ENCODE results near the gene MDK.

The MDK gene

GRCh38 chr11:46410021-46410420 lies 28.6 kb downstream of the MDK start:
- H3K4me1 ChIP-seq (ENCODE audit: control insufficient read depth, insufficient read depth, low read length), result no peaks in the 10 kb centered on the region
- no peak overlapping the region for H3K4me3 ChIP-seq (ENCODE audit: low read length in 2 of 2)
- no peaks in the 10 kb centered on the region for H3K27me3 ChIP-seq (ENCODE audit: control insufficient read depth in 1 of 2, insufficient read depth in 2 of 2, low read length in 2 of 2)
- H3K9me3 ChIP-seq (ENCODE audit: control insufficient read depth in 2 of 2, low read length in 2 of 2), result no peaks in the 10 kb centered on the region
- peaks cover 43 to 49% of the 10 kb centered on the region in 2 donors for H3K36me3 ChIP-seq (ENCODE audit: control insufficient read depth in 2 of 2, insufficient read depth in 2 of 2, low read length in 2 of 2)
- H3K9ac ChIP-seq (ENCODE audit: low read length in 2 of 2), result no peak overlapping the region
- H3K27ac ChIP-seq (ENCODE audit: low read length), result no peak overlapping the region

- Histone ChIP-seq H3K27me3 (ENCODE audit: control insufficient read depth in 1 of 2, insufficient read depth in 2 of 2, low read length in 2 of 2) (no peaks in the 10 kb centered on the region), H3K4me3 (ENCODE audit: low read length in 2 of 2) (no peak overlapping the region), H3K9ac (ENCODE audit: low read length in 2 of 2) (no peak overlapping the region), H3K9me3 (ENCODE audit: control insufficient read depth in 2 of 2, low read length in 2 of 2) (no peaks in the 10 kb centered on the region), H3K4me1 (ENCODE audit: control insufficient read depth, insufficient read depth, low read length) (no peaks in the 10 kb centered on the region), H3K27ac (ENCODE audit: low read length) (no peak overlapping the region), H3K36me3 (ENCODE audit: control insufficient read depth in 2 of 2, insufficient read depth in 2 of 2, low read length in 2 of 2) (peaks cover 41 to 51% of the 10 kb centered on the region in 2 donors)
Measured at GRCh38 chr11:46413760-46414465, 32.4 kb downstream of the MDK start.

GRCh38 chr11:46414466-46414796 lies 33.0 kb downstream of the MDK start:
- Histone ChIP-seq H3K27me3 (ENCODE audit: control insufficient read depth in 1 of 2, insufficient read depth in 2 of 2, low read length in 2 of 2) (no peaks in the 10 kb centered on the region), H3K4me1 (ENCODE audit: control insufficient read depth, insufficient read depth, low read length) (no peaks in the 10 kb centered on the region), H3K36me3 (ENCODE audit: control insufficient read depth in 2 of 2, insufficient read depth in 2 of 2, low read length in 2 of 2) (peaks cover 38 to 50% of the 10 kb centered on the region in 2 donors), H3K9me3 (ENCODE audit: control insufficient read depth in 2 of 2, low read length in 2 of 2) (no peaks in the 10 kb centered on the region), H3K4me3 (ENCODE audit: low read length in 2 of 2) (no peak overlapping the region), H3K9ac (ENCODE audit: low read length in 2 of 2) (no peak overlapping the region), H3K27ac (ENCODE audit: low read length) (no peak overlapping the region)

- Histone ChIP-seq H3K4me1 (ENCODE audit: control insufficient read depth, insufficient read depth, low read length) (no peaks in the 10 kb centered on the region), H3K36me3 (ENCODE audit: control insufficient read depth in 2 of 2, insufficient read depth in 2 of 2, low read length in 2 of 2) (peaks cover 34 to 46% of the 10 kb centered on the region in 2 donors), H3K27ac (ENCODE audit: low read length) (no peak overlapping the region), H3K4me3 (ENCODE audit: low read length in 2 of 2) (no peak overlapping the region), H3K9me3 (ENCODE audit: control insufficient read depth in 2 of 2, low read length in 2 of 2) (no peaks in the 10 kb centered on the region), H3K9ac (ENCODE audit: low read length in 2 of 2) (no peak overlapping the region), H3K27me3 (ENCODE audit: control insufficient read depth in 1 of 2, insufficient read depth in 2 of 2, low read length in 2 of 2) (no peaks in the 10 kb centered on the region)
Measured at GRCh38 chr11:46414879-46415278, 33.4 kb downstream of the MDK start.

- Histone ChIP-seq H3K9ac (ENCODE audit: low read length in 2 of 2) (no peak overlapping the region), H3K27ac (ENCODE audit: low read length) (no peak overlapping the region), H3K36me3 (ENCODE audit: control insufficient read depth in 2 of 2, insufficient read depth in 2 of 2, low read length in 2 of 2) (peaks cover 37 to 52% of the 10 kb centered on the region in 2 donors), H3K4me3 (ENCODE audit: low read length in 2 of 2) (no peak overlapping the region), H3K27me3 (ENCODE audit: control insufficient read depth in 1 of 2, insufficient read depth in 2 of 2, low read length in 2 of 2) (no peaks in the 10 kb centered on the region), H3K4me1 (ENCODE audit: control insufficient read depth, insufficient read depth, low read length) (no peaks in the 10 kb centered on the region), H3K9me3 (ENCODE audit: control insufficient read depth in 2 of 2, low read length in 2 of 2) (no peaks in the 10 kb centered on the region)
Measured at GRCh38 chr11:46417711-46418110, 36.2 kb downstream of the MDK start.

GRCh38 chr11:46418751-46419150 lies 37.3 kb downstream of the MDK start:
- Histone ChIP-seq H3K36me3 (ENCODE audit: control insufficient read depth in 2 of 2, insufficient read depth in 2 of 2, low read length in 2 of 2) (peaks cover 33 to 46% of the 10 kb centered on the region in 2 donors), H3K27me3 (ENCODE audit: control insufficient read depth in 1 of 2, insufficient read depth in 2 of 2, low read length in 2 of 2) (no peaks in the 10 kb centered on the region), H3K27ac (ENCODE audit: low read length) (no peak overlapping the region), H3K9me3 (ENCODE audit: control insufficient read depth in 2 of 2, low read length in 2 of 2) (no peaks in the 10 kb centered on the region), H3K9ac (ENCODE audit: low read length in 2 of 2) (no peak overlapping the region), H3K4me3 (ENCODE audit: low read length in 2 of 2) (no peak overlapping the region), H3K4me1 (ENCODE audit: control insufficient read depth, insufficient read depth, low read length) (no peaks in the 10 kb centered on the region)

GRCh38 chr11:46420513-46420912 lies 39.0 kb downstream of the MDK start:
- no peaks in the 10 kb centered on the region for H3K27me3 ChIP-seq (ENCODE audit: control insufficient read depth in 1 of 2, insufficient read depth in 2 of 2, low read length in 2 of 2)
- no peaks in the 10 kb centered on the region for H3K9me3 ChIP-seq (ENCODE audit: control insufficient read depth in 2 of 2, low read length in 2 of 2)
- H3K4me3 ChIP-seq (ENCODE audit: low read length in 2 of 2), result no peak overlapping the region
- no peak overlapping the region for H3K27ac ChIP-seq (ENCODE audit: low read length)
- H3K36me3 ChIP-seq (ENCODE audit: control insufficient read depth in 2 of 2, insufficient read depth in 2 of 2, low read length in 2 of 2), result peaks cover 17 to 31% of the 10 kb centered on the region in 2 donors
- H3K4me1 ChIP-seq (ENCODE audit: control insufficient read depth, insufficient read depth, low read length), result no peaks in the 10 kb centered on the region
- no peak overlapping the region for H3K9ac ChIP-seq (ENCODE audit: low read length in 2 of 2)

GRCh38 chr11:46421257-46421880 lies 39.9 kb downstream of the MDK start:
- Histone ChIP-seq H3K9ac (ENCODE audit: low read length in 2 of 2) (no peak overlapping the region), H3K36me3 (ENCODE audit: control insufficient read depth in 2 of 2, insufficient read depth in 2 of 2, low read length in 2 of 2) (peaks cover 12 to 25% of the 10 kb centered on the region in 2 donors), H3K4me1 (ENCODE audit: control insufficient read depth, insufficient read depth, low read length) (no peaks in the 10 kb centered on the region)

GRCh38 chr11:46422588-46422987 lies 41.1 kb downstream of the MDK start:
- no peak overlapping the region for H3K9ac ChIP-seq (ENCODE audit: low read length in 2 of 2)
- H3K9me3 ChIP-seq (ENCODE audit: control insufficient read depth in 2 of 2, low read length in 2 of 2), result no peaks in the 10 kb centered on the region
- H3K27me3 ChIP-seq (ENCODE audit: control insufficient read depth in 1 of 2, insufficient read depth in 2 of 2, low read length in 2 of 2), result no peaks in the 10 kb centered on the region
- no peaks in the 10 kb centered on the region for H3K4me1 ChIP-seq (ENCODE audit: control insufficient read depth, insufficient read depth, low read length)
- peaks cover 6 to 22% of the 10 kb centered on the region in 2 donors for H3K36me3 ChIP-seq (ENCODE audit: control insufficient read depth in 2 of 2, insufficient read depth in 2 of 2, low read length in 2 of 2)
- H3K27ac ChIP-seq (ENCODE audit: low read length), result no peak overlapping the region
- H3K4me3 ChIP-seq (ENCODE audit: low read length in 2 of 2), result no peak overlapping the region

More at GRCh38 chr11:46421257-46421880, 39.9 kb downstream of the MDK start:
- Histone ChIP-seq H3K27ac (ENCODE audit: low read length) (no peak overlapping the region), H3K27me3 (ENCODE audit: control insufficient read depth in 1 of 2, insufficient read depth in 2 of 2, low read length in 2 of 2) (no peaks in the 10 kb centered on the region), H3K4me3 (ENCODE audit: low read length in 2 of 2) (no peak overlapping the region), H3K9me3 (ENCODE audit: control insufficient read depth in 2 of 2, low read length in 2 of 2) (no peaks in the 10 kb centered on the region)

GRCh38 chr11:46426233-46426991 lies 44.9 kb downstream of the MDK start:
- no peaks in the 10 kb centered on the region for H3K27me3 ChIP-seq (ENCODE audit: control insufficient read depth in 1 of 2, insufficient read depth in 2 of 2, low read length in 2 of 2)
- no peaks in the 10 kb centered on the region for H3K9me3 ChIP-seq (ENCODE audit: control insufficient read depth in 2 of 2, low read length in 2 of 2)
- peaks cover 21 to 26% of the 10 kb centered on the region in 2 donors for H3K36me3 ChIP-seq (ENCODE audit: control insufficient read depth in 2 of 2, insufficient read depth in 2 of 2, low read length in 2 of 2)
- H3K4me1 ChIP-seq (ENCODE audit: control insufficient read depth, insufficient read depth, low read length), result no peaks in the 10 kb centered on the region
- no peak overlapping the region for H3K4me3 ChIP-seq (ENCODE audit: low read length in 2 of 2)
- H3K9ac ChIP-seq (ENCODE audit: low read length in 2 of 2), result no peak overlapping the region
- H3K27ac ChIP-seq (ENCODE audit: low read length), result no peak overlapping the region

All from stomach smooth muscle (tissue), 2 donors.